GM18870 (cell line): ENCODE measurements around the gene KHDC4.

Experiments
- ATAC-seq: cut with Tn5 transposase; IDR thresholded peaks from one replicate; pipeline ENCODE4 v1.9.1; 2021; ENCODE audit warnings: moderate library complexity; ENCODE audit not compliant: unreplicated experiment

The KHDC4 gene

GRCh38 chr1:155970531-155971167, 36.4 kb upstream of the KHDC4 start:
- no peak for ATAC-seq

GRCh38 chr1:155969377-155969791, 35.2 kb upstream of the KHDC4 start:
- ATAC-seq: no peak

GRCh38 chr1:155968670-155969069, 34.5 kb upstream of the KHDC4 start:
- no peak for ATAC-seq

- ATAC-seq: no peak
Observed at GRCh38 chr1:155968051-155968400, 33.8 kb upstream of the KHDC4 start.

GRCh38 chr1:155967341-155968050, 33.3 kb upstream of the KHDC4 start:
- ATAC-seq: no peak

- ATAC-seq: no peak
Observed at GRCh38 chr1:155966750-155967149, 32.5 kb upstream of the KHDC4 start.

- no peak for ATAC-seq
Observed at GRCh38 chr1:155966135-155966534, 31.9 kb upstream of the KHDC4 start.

- ATAC-seq: no peak
Observed at GRCh38 chr1:155964193-155964592, 30.0 kb upstream of the KHDC4 start.

- ATAC-seq: no peak
Observed at GRCh38 chr1:155962599-155963211, 28.5 kb upstream of the KHDC4 start.

- ATAC-seq: no peak
Observed at GRCh38 chr1:155961937-155962336, 27.7 kb upstream of the KHDC4 start.

- no peak for ATAC-seq
Observed at GRCh38 chr1:155960081-155960745, 26.0 kb upstream of the KHDC4 start.

GRCh38 chr1:155957411-155957915, 23.2 kb upstream of the KHDC4 start:
- no peak for ATAC-seq

- ATAC-seq: no peak
Observed at GRCh38 chr1:155954645-155955044, 20.4 kb upstream of the KHDC4 start.

- no peak for ATAC-seq
Observed at GRCh38 chr1:155952505-155952890, 18.3 kb upstream of the KHDC4 start.

- ATAC-seq: no peak
Observed at GRCh38 chr1:155951753-155952504, 17.7 kb upstream of the KHDC4 start.

- no peak for ATAC-seq
Observed at GRCh38 chr1:155950829-155951228, 16.6 kb upstream of the KHDC4 start.

- no peak for ATAC-seq
Observed at GRCh38 chr1:155947741-155948140, 13.5 kb upstream of the KHDC4 start.

GRCh38 chr1:155947292-155947691, 13.1 kb upstream of the KHDC4 start:
- no peak for ATAC-seq

GRCh38 chr1:155946633-155947219, 12.5 kb upstream of the KHDC4 start:
- ATAC-seq: no peak

GRCh38 chr1:155944444-155944799, 10.2 kb upstream of the KHDC4 start:
- ATAC-seq: no peak
